Neural cell (in vitro differentiated cells): ENCODE data around the gene UNK. TPM values are rescaled to one million over a fixed set of nuclear protein-coding genes. Genes with fewer than 3 reads are reported as not detected.

Experiments used
- H2AFZ ChIP-seq: fragments of 200-600, 300-800 bp; sonication (generic), shearing (Covaris generic); 2 replicates; pipeline ENCODE4 v1.6.0; 2014; ENCODE audit warnings: low read depth, mild to moderate bottlenecking, antibody characterized with exemption, low read length, moderate library complexity
- H3F3A ChIP-seq: fragments of 200-600 bp; shearing (Covaris generic); 2 replicates; pipeline ENCODE4 v1.6.1; 2016; ENCODE audit warnings: mild to moderate bottlenecking, moderate library complexity, mixed read lengths, antibody characterized with exemption, low read length; ENCODE audit not compliant: insufficient read depth, poor library complexity, severe bottlenecking
- H3K27ac ChIP-seq: fragments of 200-600, 300-800 bp; sonication (generic), shearing (Covaris generic); 2 replicates; pipeline ENCODE4 v1.5.1; 2014; ENCODE audit warnings: mild to moderate bottlenecking, low read length, moderate library complexity
- H3K27me3 ChIP-seq: fragments of 300-800, 200-600 bp; sonication (generic), shearing (Covaris generic); 2 replicates; pipeline ENCODE4 v1.6.0; 2014; ENCODE audit warnings: mild to moderate bottlenecking, low read depth, low read length, moderate library complexity; ENCODE audit not compliant: insufficient read depth
- H3K36me3 ChIP-seq: fragments of 300-800, 200-600 bp; sonication (generic), shearing (Covaris generic); 2 replicates; pipeline ENCODE4 v1.5.1; 2014; ENCODE audit warnings: mild to moderate bottlenecking, antibody characterized with exemption, low read length, moderate library complexity; ENCODE audit not compliant: insufficient read depth
- H3K4me2 ChIP-seq: fragments of 300-800, 200-600 bp; sonication (generic), shearing (Covaris generic); 2 replicates; pipeline ENCODE4 v1.6.0; 2014; ENCODE audit warnings: mild to moderate bottlenecking, low read length
- H3K4me3 ChIP-seq: fragments of 300-800, 200-600 bp; sonication (generic), shearing (Covaris generic); 2 replicates; pipeline ENCODE4 v1.5.1; 2014; ENCODE audit warnings: mild to moderate bottlenecking, low read length, moderate library complexity
- H3K79me2 ChIP-seq: fragments of 200-600 bp; shearing (Covaris generic); replicated peaks from 2 replicates; pipeline ENCODE4 v1.6.0; 2014; ENCODE audit warnings: mild to moderate bottlenecking, low read length, moderate library complexity; ENCODE audit not compliant: insufficient read depth
- H3K9ac ChIP-seq: fragments of 300-800, 200-600 bp; sonication (generic), shearing (Covaris generic); 2 replicates; pipeline ENCODE4 v1.6.1; 2016; ENCODE audit warnings: mild to moderate bottlenecking, low read length, mixed read lengths
- H3K9me2 ChIP-seq: fragments of 200-600 bp; shearing (Covaris generic); 2 replicates; pipeline ENCODE4 v1.6.1; 2016; ENCODE audit warnings: mild to moderate bottlenecking, low read length, mixed read lengths; ENCODE audit not compliant: insufficient read depth
- H3K9me3 ChIP-seq: fragments of 200-600, 300-800 bp; sonication (generic), shearing (Covaris generic); 2 replicates; pipeline ENCODE4 v1.6.1; 2016; ENCODE audit warnings: mild to moderate bottlenecking, mixed run types, low read length, moderate library complexity, mixed read lengths
- H4K20me1 ChIP-seq: fragments of 200-600 bp; shearing (Covaris generic); 2 replicates; pipeline ENCODE4 v1.6.1; 2016; ENCODE audit warnings: mild to moderate bottlenecking, mixed run types; ENCODE audit not compliant: insufficient read depth
- CTCF ChIP-seq: fragments of 450-650 bp; IDR thresholded peaks from 2 replicates; pipeline ENCODE4 v1.5.1; 2014; ENCODE audit warnings: antibody characterized with exemption, mild to moderate bottlenecking, moderate library complexity; ENCODE audit not compliant: poor library complexity, severe bottlenecking
- EP300 ChIP-seq: fragments of 450-650 bp; conservative IDR thresholded peaks from 2 replicates; pipeline ENCODE4 v1.6.1; 2014; ENCODE audit warnings: antibody characterized with exemption, mild to moderate bottlenecking, moderate library complexity; ENCODE audit not compliant: poor library complexity, severe bottlenecking
- EZH2 ChIP-seq: fragments of 200-600, 300-800 bp; shearing (Covaris generic), sonication (generic); IDR thresholded peaks from 2 replicates; pipeline ENCODE4 v1.6.1; 2014; ENCODE audit warnings: antibody characterized with exemption, low read length, borderline replicate concordance, mild to moderate bottlenecking; ENCODE audit not compliant: insufficient read depth, poor library complexity, severe bottlenecking
- MXI1 ChIP-seq: fragments of 450-650 bp; conservative IDR thresholded peaks from 2 replicates; pipeline ENCODE4 v1.6.1; 2014; ENCODE audit warnings: antibody characterized with exemption, mild to moderate bottlenecking; ENCODE audit not compliant: poor library complexity, severe bottlenecking
- POLR2AphosphoS5 ChIP-seq: IDR thresholded peaks from 2 replicates; pipeline ENCODE4 v1.6.1; 2012
- RAD21 ChIP-seq: fragments of 450-650 bp; conservative IDR thresholded peaks from 2 replicates; pipeline ENCODE4 v1.6.1; 2014; ENCODE audit warnings: antibody characterized with exemption, mild to moderate bottlenecking, moderate library complexity
- REST ChIP-seq: IDR thresholded peaks from 2 replicates; pipeline ENCODE4 v1.6.1; 2012; ENCODE audit warnings: borderline replicate concordance
- SMC3 ChIP-seq: fragments of 450-650 bp; conservative IDR thresholded peaks from 2 replicates; pipeline ENCODE4 v1.6.1; 2014; ENCODE audit warnings: antibody characterized with exemption, mild to moderate bottlenecking, moderate library complexity; ENCODE audit not compliant: poor library complexity
- TAF1 ChIP-seq: IDR thresholded peaks from 2 replicates; pipeline ENCODE4 v1.6.1; 2012; ENCODE audit warnings: low read depth
- polyA plus RNA-seq: library from polyadenylated mRNA; depleted of rRNA; stranded (reverse); fragments of >200 nt; gene quantifications from 2 replicates; pipeline ENCODE4 v1.2.3, GENCODE V29; 2014

Gene UNK
- polyA plus RNA-seq, 1 donor from 2014 or later: 29.9 TPM

GRCh38 chr17:75751676-75752404 is 32.8 kb upstream of the UNK start:
- H3K27ac ChIP-seq: no peak overlapping the region
- H3K9ac ChIP-seq: no peak overlapping the region
- H4K20me1 ChIP-seq: no peaks in the 10 kb centered on the region
- no peak overlapping the region for H3K4me2 ChIP-seq
- no peak overlapping the region for H2AFZ ChIP-seq
- no peaks in the 10 kb centered on the region for H3K27me3 ChIP-seq
- no peaks in the 10 kb centered on the region for H3F3A ChIP-seq
- TF ChIP-seq REST (no peak), EZH2 (no peak), MXI1 (no peak), TAF1 (no peak), POLR2AphosphoS5 (no peak), RAD21 (no peak), EP300 (no peak), CTCF (no peak), SMC3 (no peak)
- H3K9me3 ChIP-seq: no peaks in the 10 kb centered on the region
- no peaks in the 10 kb centered on the region for H3K9me2 ChIP-seq
- H3K4me3 ChIP-seq: no peak overlapping the region
- no peaks in the 10 kb centered on the region for H3K79me2 ChIP-seq
- no peaks in the 10 kb centered on the region for H3K36me3 ChIP-seq

DNA sequence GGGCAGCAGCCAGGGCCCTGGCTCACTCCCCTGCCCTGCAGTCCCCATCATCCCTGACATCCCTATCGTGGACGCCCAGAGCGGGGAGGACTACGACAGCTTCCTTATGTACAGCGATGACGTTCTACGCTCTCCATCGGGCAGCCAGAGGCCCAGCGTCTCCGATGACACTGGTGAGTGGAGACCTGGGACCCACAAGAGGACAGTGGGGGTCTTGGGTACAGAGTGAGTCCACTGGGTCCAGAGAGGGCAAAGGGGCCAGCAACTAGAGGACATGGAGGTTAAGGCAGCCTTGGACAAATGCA is 32.2 kb upstream of the UNK start:
- Histone ChIP-seq H3K9ac (no peak overlapping the region), H4K20me1 (no peaks in the 10 kb centered on the region), H3F3A (no peaks in the 10 kb centered on the region), H3K9me2 (no peaks in the 10 kb centered on the region), H3K36me3 (no peaks in the 10 kb centered on the region), H2AFZ (no peak overlapping the region), H3K79me2 (no peaks in the 10 kb centered on the region), H3K4me2 (no peak overlapping the region), H3K27ac (no peak overlapping the region), H3K27me3 (no peaks in the 10 kb centered on the region), H3K9me3 (no peaks in the 10 kb centered on the region), H3K4me3 (no peak overlapping the region)
- TF ChIP-seq EP300: no peak
- TF ChIP-seq MXI1: no peak
- TF ChIP-seq POLR2AphosphoS5: no peak
- no peak for TF ChIP-seq REST
- no peak for TF ChIP-seq EZH2
- no peak for TF ChIP-seq SMC3
- TF ChIP-seq RAD21: no peak
- no peak for TF ChIP-seq TAF1
- no peak for TF ChIP-seq CTCF
